Vagina (tissue), 2 donors: ENCODE data around the gene PRAMEF13.

Experiments used
- POLR2A ChIP-seq, 2 donors: fragments of 450-650 bp; IDR thresholded peaks; one replicate each; pipeline ENCODE4 v1.6.1; 2017; ENCODE audit warnings: antibody characterized with exemption in 2 of 2, mild to moderate bottlenecking in 2 of 2, moderate library complexity in 2 of 2
- POLR2AphosphoS5 ChIP-seq, 2 donors: sonication (generic); formaldehyde crosslinking; IDR thresholded peaks; one replicate each; pipeline ENCODE4 v1.9.0; 2017; ENCODE audit warnings: antibody characterized with exemption in 2 of 2, mild to moderate bottlenecking in 2 of 2, low read depth in 1 of 2; ENCODE audit not compliant: insufficient read depth in 1 of 2

DNA sequence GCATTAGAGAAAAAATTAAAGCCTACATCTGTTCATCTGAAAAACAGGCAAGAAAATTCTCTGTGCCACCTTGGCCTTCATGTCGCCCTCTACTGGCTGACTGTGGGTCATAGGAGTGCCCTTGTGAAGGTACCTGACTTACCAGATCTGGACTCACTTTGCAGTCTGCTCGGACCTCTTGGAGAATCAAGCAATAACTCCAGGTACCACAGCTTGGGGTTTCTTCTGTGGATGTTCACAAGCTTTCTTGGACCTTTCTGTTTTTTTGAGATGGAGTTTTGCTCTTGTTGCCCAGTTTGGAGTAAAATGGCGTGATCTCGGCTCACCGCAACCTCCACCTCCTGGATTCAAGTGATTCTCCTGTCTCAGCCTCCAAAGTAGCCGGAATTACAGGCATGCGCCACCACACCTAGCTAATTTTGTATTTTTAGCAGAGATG lies 27.2 kb upstream of the PRAMEF13 start:
- no peak for TF ChIP-seq POLR2AphosphoS5 (IDR thresholded peaks at IDR 0.05; ENCODE audit: insufficient read depth in 1 of 2, low read depth in 1 of 2)
- no peak for TF ChIP-seq POLR2A (IDR thresholded peaks at IDR 0.05)
